Suprapubic skin (tissue), 4 donors: Measurements from ENCODE around the gene TAL2. TPM values are rescaled to one million over a fixed set of nuclear protein-coding genes. Genes with fewer than 3 reads are reported as not detected.

Experiments used
- DNase-seq, 2 donors: peaks; one replicate each; pipeline ENCODE4 v3.0.0-alpha.2; 2019; ENCODE audit warnings: low spot score in 2 of 2
- H3K27ac ChIP-seq: fragments of 200-600 bp; sonication (generic); one replicate; pipeline ENCODE4 v1.5.1; 2019
- H3K27me3 ChIP-seq: fragments of 200-600 bp; sonication (generic); one replicate; pipeline ENCODE4 v1.5.1; 2019
- H3K36me3 ChIP-seq: fragments of 200-600 bp; sonication (generic); one replicate; pipeline ENCODE4 v1.5.1; 2019
- H3K4me1 ChIP-seq: fragments of 200-600 bp; sonication (generic); one replicate; pipeline ENCODE4 v1.5.1; 2019
- H3K4me3 ChIP-seq: fragments of 200-600 bp; sonication (generic); one replicate; pipeline ENCODE4 v1.5.1; 2019; ENCODE audit warnings: mild to moderate bottlenecking
- H3K9me3 ChIP-seq: fragments of 200-600 bp; sonication (generic); one replicate; pipeline ENCODE4 v1.5.1; 2019
- CTCF ChIP-seq, 2 donors: fragments of 200-600 bp in 1 of 2; fragments of 450-650 bp in 1 of 2; sonication (generic) in 1 of 2; IDR thresholded peaks; one replicate each; pipeline ENCODE4 v1.5.1; 2016 to 2019; ENCODE audit warnings: antibody characterized with exemption in 2 of 2, mild to moderate bottlenecking in 1 of 2, moderate library complexity in 1 of 2
- EP300 ChIP-seq: sonication (generic); formaldehyde crosslinking; IDR thresholded peaks from one replicate; pipeline ENCODE4 v1.6.1; 2017; ENCODE audit warnings: antibody characterized with exemption
- POLR2A ChIP-seq, 2 donors: fragments of 450-650 bp; IDR thresholded peaks; one replicate each; pipeline ENCODE4 v1.6.1; 2017; ENCODE audit warnings: antibody characterized with exemption in 2 of 2, mild to moderate bottlenecking in 2 of 2, moderate library complexity in 2 of 2
- POLR2AphosphoS5 ChIP-seq, 3 donors: sonication (generic); formaldehyde crosslinking; IDR thresholded peaks; one replicate each; pipeline ENCODE4 v1.6.1; 2017; ENCODE audit warnings: antibody characterized with exemption in 3 of 3
- WGBS: methylation state at CpG from one replicate; pipeline ENCODE4 v1.1.5; 2018; 5-methylcytosine and 5-hydroxymethylcytosine counted together
- total RNA-seq, 4 donors: library from RNA; depleted of rRNA; stranded (reverse); fragments of >200 nt; gene quantifications; one replicate each; pipeline ENCODE4 v1.1.0, GENCODE V29; 2016

Gene TAL2
- total RNA-seq, 4 donors from 2014 or later: not detected

- WGBS: 89% methylated on average over 2 of the region's 2 CpGs
- no peak for DNase-seq
- TF ChIP-seq EP300 (no peak), POLR2A (IDR thresholded peaks at IDR 0.05) (no peak)
Measured at GRCh38 chr9:105681313-105681712, 19.1 kb downstream of the TAL2 start.

GRCh38 chr9:105681724-105682123 is 19.5 kb downstream of the TAL2 start:
- H3K4me1 ChIP-seq: no peaks in the 10 kb centered on the region
- H3K36me3 ChIP-seq: no peaks in the 10 kb centered on the region
- H3K27ac ChIP-seq: no peak overlapping the region
- DNase-seq: no peak
- TF ChIP-seq CTCF (IDR thresholded peaks at IDR 0.05) (no peak), POLR2AphosphoS5 (IDR thresholded peaks at IDR 0.05) (no peak), EP300 (no peak), POLR2A (IDR thresholded peaks at IDR 0.05) (no peak)
- 83% methylated on average over 1 of the region's 1 CpG for WGBS
- no peaks in the 10 kb centered on the region for H3K27me3 ChIP-seq
- H3K4me3 ChIP-seq: no peak overlapping the region
- no peaks in the 10 kb centered on the region for H3K9me3 ChIP-seq

More at GRCh38 chr9:105681313-105681712, 19.1 kb downstream of the TAL2 start:
- no peaks in the 10 kb centered on the region for H3K27me3 ChIP-seq
- H3K4me3 ChIP-seq: no peak overlapping the region
- no peak overlapping the region for H3K27ac ChIP-seq
- no peaks in the 10 kb centered on the region for H3K9me3 ChIP-seq
- no peaks in the 10 kb centered on the region for H3K36me3 ChIP-seq
- H3K4me1 ChIP-seq: no peaks in the 10 kb centered on the region

- H3K27me3 ChIP-seq: no peaks in the 10 kb centered on the region
- H3K27ac ChIP-seq: no peak overlapping the region
- H3K4me3 ChIP-seq: no peak overlapping the region
- TF ChIP-seq CTCF (IDR thresholded peaks at IDR 0.05) (no peak), EP300 (no peak), POLR2AphosphoS5 (IDR thresholded peaks at IDR 0.05) (no peak), POLR2A (IDR thresholded peaks at IDR 0.05) (no peak)
- 80% methylated on average over 1 of the region's 1 CpG for WGBS
- no peak for DNase-seq
- H3K4me1 ChIP-seq: no peaks in the 10 kb centered on the region
- H3K36me3 ChIP-seq: no peaks in the 10 kb centered on the region
- H3K9me3 ChIP-seq: no peaks in the 10 kb centered on the region
Measured at GRCh38 chr9:105683688-105684275, 21.5 kb downstream of the TAL2 start.

GRCh38 chr9:105686936-105687335 is 24.7 kb downstream of the TAL2 start:
- no peak overlapping the region for H3K27ac ChIP-seq

GRCh38 chr9:105690742-105691141 is 28.5 kb downstream of the TAL2 start:
- Histone ChIP-seq H3K27me3 (peaks cover 32% of the 10 kb centered on the region), H3K4me1 (peaks cover 19% of the 10 kb centered on the region), H3K9me3 (no peaks in the 10 kb centered on the region), H3K27ac (no peak overlapping the region), H3K36me3 (no peaks in the 10 kb centered on the region), H3K4me3 (no peak overlapping the region)
- 55% methylated on average over 2 of the region's 2 CpGs for WGBS
- TF ChIP-seq EP300 (no peak), CTCF (IDR thresholded peaks at IDR 0.05) (peak in 1 of 2 donors; percentile 21), POLR2AphosphoS5 (IDR thresholded peaks at IDR 0.05) (no peak)
- no peak for DNase-seq

More at GRCh38 chr9:105686936-105687335, 24.7 kb downstream of the TAL2 start:
- no peaks in the 10 kb centered on the region for H3K36me3 ChIP-seq
- DNase-seq: no peak
- no peak for TF ChIP-seq POLR2A (IDR thresholded peaks at IDR 0.05)
- no peak for TF ChIP-seq EP300
- no peak for TF ChIP-seq POLR2AphosphoS5 (IDR thresholded peaks at IDR 0.05)
- TF ChIP-seq CTCF (IDR thresholded peaks at IDR 0.05): no peak
- 94% methylated on average over 4 of the region's 4 CpGs for WGBS
- H3K4me3 ChIP-seq: no peak overlapping the region
- H3K9me3 ChIP-seq: no peaks in the 10 kb centered on the region
- H3K4me1 ChIP-seq: no peaks in the 10 kb centered on the region
- H3K27me3 ChIP-seq: peaks cover 14% of the 10 kb centered on the region
